K562 (cell line): ENCODE measurements around the gene INSIG1. TPM values are rescaled to one million over a fixed set of nuclear protein-coding genes. Genes with fewer than 3 reads are reported as not detected.

ENCODE experiments used
- ATAC-seq: fragments of 200-7000 bp; cut with Tn5 transposase; 3 replicates; pipeline ENCODE4 v1.9.1; 2020; ENCODE audit warnings: moderate library complexity
- BruUV-seq: library from RNA; stranded (reverse); fragments of 400-500 nt; replicated peaks from 2 replicates; lab custom pipeline; 2021; lab: Mats Ljungman, UMichigan
- CTCF ChIA-PET: fragments of 300-600 bp; formaldehyde crosslinking; extraction: SDS; loops from one replicate; lab custom pipeline; 2021; ENCODE audit warnings: low intra/inter-chr PET ratio; lab: Yijun Ruan, JAX
- POLR2A ChIA-PET: fragments of 300-600, 350-650 bp; sonication (Branson Sonifier 250); formaldehyde crosslinking; extraction: SDS; loops from one replicate; lab custom pipeline; 2021; ENCODE audit warnings: antibody characterized with exemption, inconsistent platforms; lab: Yijun Ruan, JAX
- DNase-seq, 4 experiments: peaks; one replicate each; pipeline versions ENCODE4 v3.0.0 to v3.0.0-alpha.2; 2011 to 2018; ENCODE audit warnings: low spot score in 3 of 4, mixed read lengths in 3 of 4; ENCODE audit errors: extremely low read depth in 1 of 4
- FAIRE-seq: peaks from 2 replicates; lab custom pipeline; 2011; peaks lifted over from hg19 to GRCh38; lab: Jason Lieb, UNC
- H2AFZ ChIP-seq: 2 replicates; pipeline ENCODE4 v1.6.0; 2011; ENCODE audit warnings: low read depth, low read length, control low read depth, inconsistent platforms
- H3K27ac ChIP-seq: fragments of 200-600 bp; 3 replicates; pipeline ENCODE4 v1.8.0; 2011; ENCODE audit warnings: low read depth, mild to moderate bottlenecking, control low read depth, inconsistent platforms, low read length, moderate library complexity, mixed read lengths; ENCODE audit errors: extremely low read depth
- H3K27me3 ChIP-seq, 2 experiments: fragments of 300-600 bp in 1 of 2; 2 replicates in 1 of 2; 3 replicates in 1 of 2; pipeline versions ENCODE4 v1.6.0 to v1.8.0; 2011; ENCODE audit warnings: inconsistent platforms in 2 of 2, low read length in 2 of 2, mild to moderate bottlenecking in 1 of 2, mixed read lengths in 1 of 2, moderate library complexity in 1 of 2; ENCODE audit not compliant: control insufficient read depth in 2 of 2, insufficient read depth in 2 of 2
- H3K36me3 ChIP-seq: fragments of 300-600 bp; 3 replicates; pipeline ENCODE4 v1.8.0; 2011; ENCODE audit warnings: mild to moderate bottlenecking, low read length, inconsistent platforms; ENCODE audit not compliant: control insufficient read depth, insufficient read depth
- H3K4me1 ChIP-seq, 2 experiments: fragments of 200-600 bp in 1 of 2; replicated peaks in 1 of 2; 2 replicates in 1 of 2; 3 replicates in 1 of 2; pipeline versions ENCODE4 v1.5.1 to v1.8.0; 2011; ENCODE audit warnings: inconsistent platforms in 2 of 2, low read length in 2 of 2, mild to moderate bottlenecking in 1 of 2, mixed read lengths in 1 of 2, moderate library complexity in 1 of 2; ENCODE audit not compliant: control insufficient read depth in 2 of 2, insufficient read depth in 2 of 2
- H3K4me2 ChIP-seq: 2 replicates; pipeline ENCODE4 v1.6.1; 2011; ENCODE audit warnings: low read length, control low read depth, inconsistent platforms, mixed read lengths; ENCODE audit not compliant: insufficient read depth
- H3K4me3 ChIP-seq: fragments of 200-600 bp; sonication (generic), shearing (Covaris generic); 2 replicates; pipeline ENCODE4 v1.5.1; 2016; ENCODE audit warnings: control low read depth, inconsistent platforms
- H3K79me2 ChIP-seq: fragments of 200-600 bp; 3 replicates; pipeline ENCODE4 v1.8.0; 2011; ENCODE audit warnings: low read length, inconsistent platforms; ENCODE audit not compliant: control insufficient read depth, insufficient read depth
- H3K9ac ChIP-seq, 2 experiments: 2 replicates each; pipeline versions ENCODE4 v1.6.0 to v1.6.1; 2011; ENCODE audit warnings: low read depth in 2 of 2, low read length in 2 of 2, control low read depth in 1 of 2, inconsistent platforms in 1 of 2, mild to moderate bottlenecking in 1 of 2, mixed read lengths in 1 of 2; ENCODE audit not compliant: insufficient read depth in 1 of 2
- H3K9me1 ChIP-seq: one replicate; pipeline ENCODE4 v1.6.0; 2011; ENCODE audit warnings: inconsistent platforms, mild to moderate bottlenecking, low read length, moderate library complexity; ENCODE audit not compliant: control insufficient read depth, insufficient read depth
- H3K9me3 ChIP-seq: replicated peaks from 2 replicates; pipeline ENCODE4 v1.5.1; 2011; ENCODE audit warnings: low read depth, low read length, inconsistent platforms; ENCODE audit not compliant: control insufficient read depth, insufficient read depth
- H4K20me1 ChIP-seq: replicated peaks from 2 replicates; pipeline ENCODE4 v1.6.1; 2011; ENCODE audit warnings: low read length, inconsistent platforms, mixed read lengths; ENCODE audit not compliant: control insufficient read depth, insufficient read depth
- ADNP ChIP-seq: fragments of 200-800 bp; sonication (Bioruptor generic); IDR thresholded peaks from 2 replicates; pipeline ENCODE4 v1.6.1; 2016; ENCODE audit warnings: missing genetic modification characterization, missing compliant biosample characterization
- CBFA2T3 ChIP-seq: fragments of 450-650 bp; IDR thresholded peaks from 2 replicates; pipeline ENCODE4 v1.6.1; 2017
- ELF2 ChIP-seq: fragments of 250-450 bp; sonication (Bioruptor Pico); IDR thresholded peaks from 2 replicates; pipeline ENCODE4 v1.5.0; 2021; ENCODE audit warnings: mild to moderate bottlenecking
- HDAC1 ChIP-seq, 2 experiments: fragments of 450-650 bp; IDR thresholded peaks; 2 replicates each; pipeline ENCODE4 v1.6.1; 2016 to 2017; ENCODE audit warnings: inconsistent platforms in 1 of 2, mild to moderate bottlenecking in 1 of 2, moderate library complexity in 1 of 2
- KDM1A ChIP-seq, 2 experiments: fragments of 450-650 bp; IDR thresholded peaks; 2 replicates each; pipeline ENCODE4 v1.6.1; 2016; ENCODE audit warnings: mild to moderate bottlenecking in 2 of 2
- LARP7 ChIP-seq: fragments of 450-650 bp; IDR thresholded peaks from 2 replicates; pipeline ENCODE4 v1.6.1; 2016
- MIER1 ChIP-seq: fragments of 450-650 bp; IDR thresholded peaks from 2 replicates; pipeline ENCODE4 v1.6.1; 2016; ENCODE audit warnings: antibody characterized with exemption, mild to moderate bottlenecking, low read depth
- PHB ChIP-seq: fragments of 250-450 bp; sonication (Bioruptor Pico); IDR thresholded peaks from 2 replicates; pipeline ENCODE4 v1.5.0; 2021
- SMARCA4 ChIP-seq: fragments of 450-650 bp; IDR thresholded peaks from 2 replicates; pipeline ENCODE4 v1.6.1; 2016
- SMARCC2 ChIP-seq: fragments of 450-650 bp; IDR thresholded peaks from 2 replicates; pipeline ENCODE4 v1.6.1; 2017; ENCODE audit warnings: antibody characterized with exemption, moderate library complexity, mild to moderate bottlenecking, low read depth
- SRSF3 ChIP-seq: fragments of 200-400 bp; formaldehyde crosslinking; IDR thresholded peaks from 2 replicates; pipeline ENCODE4 v1.6.1; 2016; ENCODE audit warnings: mild to moderate bottlenecking, low read length, moderate library complexity; ENCODE audit not compliant: insufficient read depth
- SRSF9 ChIP-seq: fragments of 200-400 bp; formaldehyde crosslinking; IDR thresholded peaks from 2 replicates; pipeline ENCODE4 v1.6.1; 2017; ENCODE audit warnings: low read depth, low read length, borderline replicate concordance
- TFAP4 ChIP-seq: sonication (generic); formaldehyde crosslinking; IDR thresholded peaks from 2 replicates; pipeline ENCODE4 v1.8.0; 2022; ENCODE audit warnings: missing genetic modification reagents, mild to moderate bottlenecking, moderate library complexity, borderline replicate concordance
- YY1 ChIP-seq, 3 experiments: IDR thresholded peaks; 2 replicates each; pipeline ENCODE4 v1.6.1; 2011; ENCODE audit warnings: low read length in 2 of 3, mild to moderate bottlenecking in 2 of 3, moderate library complexity in 2 of 3, borderline replicate concordance in 1 of 3, control low read depth in 1 of 3, low read depth in 1 of 3; ENCODE audit not compliant: insufficient read depth in 3 of 3, insufficient replicate concordance in 2 of 3, control insufficient read depth in 1 of 3, insufficient read length in 1 of 3; ENCODE audit errors: extremely low read depth in 1 of 3
- ZBTB1 ChIP-seq: sonication (generic); formaldehyde crosslinking; IDR thresholded peaks from 2 replicates; pipeline ENCODE4 v1.8.1; 2023; ENCODE audit warnings: missing genetic modification reagents, low read depth, mild to moderate bottlenecking, borderline replicate concordance
- WGBS: fragments of 100-300 bp; shearing (Covaris generic); methylation state at CpG from one replicate; pipeline ENCODE4 v1.1.6; 2016; ENCODE audit warnings: low coverage, mixed read lengths; ENCODE audit not compliant: insufficient coverage; ENCODE audit errors: missing lambda C conversion rate; 5-methylcytosine and 5-hydroxymethylcytosine counted together
- in situ Hi-C: fragments of 300-500 bp; cut with MboI; formaldehyde crosslinking; loops from 4 replicates; pipeline ENCODE4 v1.15.0; 2018; ENCODE audit warnings: inconsistent platforms, mixed read lengths
- intact Hi-C: fragments of 100-400 bp; cut with micrococcal nuclease; formaldehyde crosslinking; loops from 2 replicates; pipeline ENCODE4 v1.14.2; 2022
- polyA plus RNA-seq, 8 experiments: library from polyadenylated mRNA; depleted of rRNA in 4 of 8; stranded (reverse) in 5 of 8; unstranded in 3 of 8; fragments of >200 nt; fragmentation: Nextera tagmentation in 2 of 8; fragmentation: Illumina TruSeq in 1 of 8; extraction: Ambion mirVana in 2 of 8; extraction: Trizol in 1 of 8; gene quantifications; 2 replicates each; pipeline versions ENCODE4 v1.2.1 to v1.2.3, GENCODE V29; 2011 to 2014; ENCODE audit warnings: inconsistent platforms in 1 of 8, missing spikeins in 1 of 8
- total RNA-seq, 7 experiments: library from RNA; depleted of rRNA in 6 of 7; stranded (reverse); fragments of >200 nt in 6 of 7; fragmentation: Illumina TruSeq in 2 of 7; extraction: Trizol in 2 of 7; gene quantifications; 2 replicates each; pipeline versions ENCODE4 v1.2.1 to v1.2.3, GENCODE V29; 2011 to 2021; ENCODE audit warnings: low replicate concordance in 1 of 7
- TF ChIP-seq, protein P1 (sequence below): sonication (generic); formaldehyde crosslinking; IDR thresholded peaks from 2 replicates; pipeline ENCODE4 v1.8.1; 2023; ENCODE audit warnings: mild to moderate bottlenecking, missing genetic modification reagents
- TF ChIP-seq, protein P2 (sequence below): fragments of 200-800 bp; sonication (Bioruptor generic); IDR thresholded peaks from 2 replicates; pipeline ENCODE4 v1.6.1; 2017; ENCODE audit warnings: missing genetic modification characterization, missing compliant biosample characterization

Gene INSIG1
- total and polyA plus RNA-seq, 9 of the 15 experiments (the other 6 are each of a cell fraction or from before 2014, with no cell fraction given), result 57.1 to 787 (median 238) TPM

DNA sequence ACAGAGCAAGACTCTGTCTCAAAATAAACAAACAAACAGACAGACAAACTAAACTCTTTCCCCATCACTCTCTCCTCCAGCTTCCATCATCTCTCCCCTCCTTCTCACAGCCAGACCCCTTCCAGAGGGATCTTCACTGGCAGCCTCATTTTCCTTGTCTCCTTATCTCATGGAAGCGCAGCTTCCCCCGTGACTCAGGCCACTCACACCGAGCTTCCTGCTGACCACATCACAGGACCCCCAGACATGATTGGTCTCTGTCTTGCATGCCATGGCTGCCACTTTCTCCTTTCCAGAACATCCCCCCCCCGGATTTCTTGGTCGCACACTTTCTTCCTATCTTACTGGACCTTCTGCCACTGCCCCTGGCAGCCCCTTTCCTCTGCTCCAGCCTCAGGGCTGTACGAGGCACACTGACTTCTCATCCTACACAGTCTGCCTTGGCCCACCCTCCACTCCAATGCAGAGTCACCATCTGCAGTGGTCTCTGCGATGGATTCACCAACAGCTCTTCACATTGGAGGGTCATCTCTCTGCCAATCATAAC, 4.9 kb upstream of the INSIG1 start:
- Histone ChIP-seq H3K79me2 (peaks cover 15% of the 10 kb centered on the region), H3K9ac (peak overlapping the region in 1 of 2 experiments; percentile 68; a peak in 1 of 4 replicates), H3K9me3 (no peaks in the 10 kb centered on the region), H3K4me2 (peak overlapping the region; percentile 16; the same call in 1 of the 2 replicates), H2AFZ (peak overlapping the region; percentile 35; the same call in 1 of the 2 replicates), H4K20me1 (no peaks in the 10 kb centered on the region), H3K27ac (no peak overlapping the region), H3K9me1 (peaks cover 11% of the 10 kb centered on the region), H3K4me1 (peaks cover 61 to 67% of the 10 kb centered on the region in 2 experiments), H3K4me3 (no peak overlapping the region), H3K36me3 (no peaks in the 10 kb centered on the region; the same call in 2 of the 3 replicates), H3K27me3 (peaks cover 1 to 5% of the 10 kb centered on the region in 2 experiments; a peak in 1 of 5 replicates)
- POLR2A ChIA-PET, result interaction anchor here (0.7 to 1.5 kb wide), 3 partner anchors 9 to 32 kb away, joined by 3 to 6 read pairs (median 3); no protein-coding TSS in a partner anchor
- WGBS, result 21% methylated on average over 7 of the region's 7 CpGs
- FAIRE-seq (no peak), ATAC-seq (no peak), DNase-seq (peak in 1 of 4 experiments; percentile 59)
- intact Hi-C loops, result no loop called here
- BruUV-seq, result no TSS peak
- in situ Hi-C loops, result loop anchor here (5.0 kb wide), 1 partner anchor 85 kb away; no protein-coding TSS in a partner anchor
- CTCF ChIA-PET, result no interaction called here
- TF ChIP-seq ELF2 (CRISPR knock-in tag) (no peak), SRSF9 (no peak), SRSF3 (no peak), KDM1A (IDR thresholded peaks at IDR 0.05) (no peak), MIER1 (no peak), YY1 (IDR thresholded peaks at IDR 0.05; ENCODE audit: borderline replicate concordance in 1 of 3, control insufficient read depth in 1 of 3, extremely low read depth in 1 of 3, insufficient read depth in 3 of 3, insufficient read length in 1 of 3, insufficient replicate concordance in 2 of 3, low read depth in 1 of 3, low read length in 2 of 3) (peak in 1 of 3 experiments; percentile 20), PHB (CRISPR knock-in tag) (no peak), HDAC1 (IDR thresholded peaks at IDR 0.05) (0 out of 4 replicates have a peak, but pooled peaks of 1 of the 2 experiments have one; percentile 46), TFAP4 (CRISPR knock-in tag) (peak; percentile 23; the same call in 1 of the 2 replicates), SMARCA4 (peak; percentile 75), ZBTB1 (CRISPR knock-in tag) (0 out of 2 replicates have a peak, but pooled peaks have one; percentile 27), SMARCC2 (0 out of 2 replicates have a peak, but pooled peaks have one; percentile 25), LARP7 (0 out of 2 replicates have a peak, but pooled peaks have one; percentile 63), CBFA2T3 (peak; percentile 47), ADNP (no peak)
- TF ChIP-seq, protein P1, sequence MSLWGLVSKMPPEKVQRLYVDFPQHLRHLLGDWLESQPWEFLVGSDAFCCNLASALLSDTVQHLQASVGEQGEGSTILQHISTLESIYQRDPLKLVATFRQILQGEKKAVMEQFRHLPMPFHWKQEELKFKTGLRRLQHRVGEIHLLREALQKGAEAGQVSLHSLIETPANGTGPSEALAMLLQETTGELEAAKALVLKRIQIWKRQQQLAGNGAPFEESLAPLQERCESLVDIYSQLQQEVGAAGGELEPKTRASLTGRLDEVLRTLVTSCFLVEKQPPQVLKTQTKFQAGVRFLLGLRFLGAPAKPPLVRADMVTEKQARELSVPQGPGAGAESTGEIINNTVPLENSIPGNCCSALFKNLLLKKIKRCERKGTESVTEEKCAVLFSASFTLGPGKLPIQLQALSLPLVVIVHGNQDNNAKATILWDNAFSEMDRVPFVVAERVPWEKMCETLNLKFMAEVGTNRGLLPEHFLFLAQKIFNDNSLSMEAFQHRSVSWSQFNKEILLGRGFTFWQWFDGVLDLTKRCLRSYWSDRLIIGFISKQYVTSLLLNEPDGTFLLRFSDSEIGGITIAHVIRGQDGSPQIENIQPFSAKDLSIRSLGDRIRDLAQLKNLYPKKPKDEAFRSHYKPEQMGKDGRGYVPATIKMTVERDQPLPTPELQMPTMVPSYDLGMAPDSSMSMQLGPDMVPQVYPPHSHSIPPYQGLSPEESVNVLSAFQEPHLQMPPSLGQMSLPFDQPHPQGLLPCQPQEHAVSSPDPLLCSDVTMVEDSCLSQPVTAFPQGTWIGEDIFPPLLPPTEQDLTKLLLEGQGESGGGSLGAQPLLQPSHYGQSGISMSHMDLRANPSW, result 0 out of 2 replicates have a peak, but pooled peaks have one; percentile 52
- TF ChIP-seq, protein P2, sequence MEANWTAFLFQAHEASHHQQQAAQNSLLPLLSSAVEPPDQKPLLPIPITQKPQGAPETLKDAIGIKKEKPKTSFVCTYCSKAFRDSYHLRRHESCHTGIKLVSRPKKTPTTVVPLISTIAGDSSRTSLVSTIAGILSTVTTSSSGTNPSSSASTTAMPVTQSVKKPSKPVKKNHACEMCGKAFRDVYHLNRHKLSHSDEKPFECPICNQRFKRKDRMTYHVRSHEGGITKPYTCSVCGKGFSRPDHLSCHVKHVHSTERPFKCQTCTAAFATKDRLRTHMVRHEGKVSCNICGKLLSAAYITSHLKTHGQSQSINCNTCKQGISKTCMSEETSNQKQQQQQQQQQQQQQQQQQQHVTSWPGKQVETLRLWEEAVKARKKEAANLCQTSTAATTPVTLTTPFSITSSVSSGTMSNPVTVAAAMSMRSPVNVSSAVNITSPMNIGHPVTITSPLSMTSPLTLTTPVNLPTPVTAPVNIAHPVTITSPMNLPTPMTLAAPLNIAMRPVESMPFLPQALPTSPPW (CRISPR knock-in tag), result peak; percentile 12; the same call in 1 of the 2 replicates
